ENCODE data around the gene SLC35B4.

GRCh38 chr7:134355927-134356326, 39.2 kb upstream of the SLC35B4 start:
- TF ChIP-seq CTCF (conservative IDR thresholded peaks at IDR 0.05; ENCODE audit: low read depth, low read length) (no peak), EZH2 (IDR thresholded peaks at IDR 0.05; ENCODE audit: borderline replicate concordance, low read depth, low read length, poor library complexity, severe bottlenecking) (no peak)

All from A673 (cell line).